AG10803 (cell line): Measurements from ENCODE around the gene ULBP2.
"Not testable (repeated sequence)": the region's sequence is repeated elsewhere in the genome, so short reads cannot be mapped to it uniquely, and the experiment has no call there.

ENCODE experiments used
- DNase-seq: peaks from one replicate; pipeline ENCODE4 v3.0.0; 2010; ENCODE audit warnings: low read depth
- H3K4me3 ChIP-seq: 2 replicates; pipeline ENCODE4 v1.5.1; 2011; ENCODE audit warnings: mild to moderate bottlenecking, low read length, control low read depth
- TF ChIP-seq, protein P1 (sequence below): conservative IDR thresholded peaks from 2 replicates; pipeline ENCODE4 v1.5.1; 2011; ENCODE audit warnings: mild to moderate bottlenecking, low read length, control low read depth, inconsistent platforms

Gene ULBP2

DNA sequence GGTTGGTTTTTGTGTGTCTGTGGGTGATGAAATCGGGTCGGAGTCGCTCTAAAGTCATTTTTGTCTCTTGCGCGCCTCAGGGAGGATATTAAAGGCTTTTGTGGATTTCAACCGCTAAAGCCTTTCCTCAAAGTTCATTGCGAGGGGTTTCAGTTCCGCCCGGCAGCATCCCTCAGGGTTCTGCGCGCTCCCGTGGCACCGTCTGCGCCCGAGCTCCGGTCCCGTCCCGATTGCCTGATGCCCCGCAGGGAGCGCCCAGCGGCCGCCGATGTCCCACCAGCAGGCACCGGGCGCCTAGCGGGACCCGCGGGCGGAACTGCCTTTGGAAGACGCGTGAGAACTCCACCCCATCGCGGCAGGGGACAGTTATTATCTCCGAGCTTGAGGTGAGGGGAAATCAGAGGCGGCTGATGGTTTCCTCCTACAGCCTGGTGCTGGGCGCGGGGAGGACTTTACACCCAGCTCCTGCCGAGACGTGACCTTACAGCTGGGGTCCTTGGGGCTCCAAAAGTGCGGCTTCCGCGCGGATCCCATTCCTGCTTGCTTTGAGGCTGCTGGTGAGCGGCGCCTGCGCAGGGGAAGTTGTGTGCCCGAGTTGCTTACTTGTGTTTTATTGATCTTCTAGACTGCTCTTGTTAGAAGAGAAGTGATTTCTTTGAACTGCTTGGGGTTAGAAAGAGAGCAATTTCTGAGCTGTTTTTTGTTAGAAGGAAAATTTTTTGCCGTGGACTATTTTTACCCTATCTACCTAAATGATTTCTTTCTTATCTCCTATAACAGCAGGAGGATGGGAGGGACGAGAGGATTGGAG, 49.1 kb downstream of the ULBP2 start:
- TF ChIP-seq, protein P1, sequence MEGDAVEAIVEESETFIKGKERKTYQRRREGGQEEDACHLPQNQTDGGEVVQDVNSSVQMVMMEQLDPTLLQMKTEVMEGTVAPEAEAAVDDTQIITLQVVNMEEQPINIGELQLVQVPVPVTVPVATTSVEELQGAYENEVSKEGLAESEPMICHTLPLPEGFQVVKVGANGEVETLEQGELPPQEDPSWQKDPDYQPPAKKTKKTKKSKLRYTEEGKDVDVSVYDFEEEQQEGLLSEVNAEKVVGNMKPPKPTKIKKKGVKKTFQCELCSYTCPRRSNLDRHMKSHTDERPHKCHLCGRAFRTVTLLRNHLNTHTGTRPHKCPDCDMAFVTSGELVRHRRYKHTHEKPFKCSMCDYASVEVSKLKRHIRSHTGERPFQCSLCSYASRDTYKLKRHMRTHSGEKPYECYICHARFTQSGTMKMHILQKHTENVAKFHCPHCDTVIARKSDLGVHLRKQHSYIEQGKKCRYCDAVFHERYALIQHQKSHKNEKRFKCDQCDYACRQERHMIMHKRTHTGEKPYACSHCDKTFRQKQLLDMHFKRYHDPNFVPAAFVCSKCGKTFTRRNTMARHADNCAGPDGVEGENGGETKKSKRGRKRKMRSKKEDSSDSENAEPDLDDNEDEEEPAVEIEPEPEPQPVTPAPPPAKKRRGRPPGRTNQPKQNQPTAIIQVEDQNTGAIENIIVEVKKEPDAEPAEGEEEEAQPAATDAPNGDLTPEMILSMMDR, result no peak
- H3K4me3 ChIP-seq, result peak overlapping the region; percentile 36
- DNase-seq, result peak; percentile 5

DNA sequence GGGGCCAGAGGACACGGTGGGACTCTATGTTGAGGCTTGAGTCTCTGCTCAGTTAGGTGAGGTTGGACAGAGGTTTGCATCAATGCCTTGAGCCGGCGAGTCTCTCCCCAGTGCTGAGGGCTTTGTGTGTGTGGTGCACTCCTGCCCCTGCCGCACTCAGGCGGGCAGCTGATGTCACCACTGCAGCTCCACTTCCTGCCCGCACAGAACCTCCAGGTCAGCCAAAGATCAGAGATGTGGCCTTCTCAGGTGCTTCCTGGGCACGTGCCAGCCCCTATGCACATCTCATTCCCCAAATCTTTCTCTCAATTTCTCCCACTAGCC, 49.6 kb downstream of the ULBP2 start:
- DNase-seq, H3K4me3 ChIP-seq: not testable (repeated sequence)

DNA sequence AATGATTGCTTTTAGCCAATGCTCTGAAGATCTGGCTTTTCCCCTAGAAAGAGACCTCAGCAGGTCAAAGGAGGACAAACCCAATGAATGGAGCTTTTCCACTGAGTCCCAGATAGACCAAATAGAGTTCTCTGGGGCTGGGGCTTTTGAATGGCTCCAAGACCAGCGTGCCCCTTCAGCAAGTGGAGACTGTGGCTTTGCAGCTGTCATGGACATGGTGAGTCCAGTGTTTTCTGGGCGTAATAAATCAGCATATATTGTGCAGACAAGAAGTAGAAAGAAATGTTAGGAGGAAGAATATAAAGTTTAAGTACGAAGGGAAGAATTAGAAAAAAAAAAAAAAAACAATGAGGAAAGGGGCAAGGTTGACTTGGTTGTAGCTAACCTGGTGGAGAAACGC, 50.0 kb downstream of the ULBP2 start:
- H3K4me3 ChIP-seq, result no peak overlapping the region
- TF ChIP-seq, protein P1, result no peak
- DNase-seq, result no peak

DNA sequence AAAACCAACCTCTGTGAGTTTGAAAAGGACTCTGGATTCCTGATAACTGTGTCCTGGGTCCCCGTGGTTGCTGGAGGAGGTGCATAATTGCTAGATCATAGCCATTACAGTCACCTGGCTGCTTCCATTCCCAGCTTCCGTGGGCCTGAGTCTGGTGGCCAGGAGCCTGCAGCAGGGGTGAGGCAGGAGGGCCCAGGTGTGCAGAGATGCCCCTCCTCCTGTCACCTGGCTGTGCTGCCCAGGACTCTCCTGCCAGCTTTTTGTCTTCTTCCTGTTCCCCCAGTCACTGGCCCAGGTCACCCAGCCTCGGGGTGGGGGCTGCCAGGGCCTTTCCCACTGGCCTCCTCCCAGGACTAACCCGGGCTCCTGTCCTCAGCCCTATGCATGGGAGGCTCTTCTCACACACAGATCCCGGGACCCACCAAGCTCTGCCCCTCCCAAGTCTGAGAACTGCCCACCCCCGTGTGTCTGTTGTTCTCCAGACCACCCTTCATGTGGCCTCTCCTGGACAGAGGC, 53.5 kb downstream of the ULBP2 start:
- no peak overlapping the region for H3K4me3 ChIP-seq
- no peak for DNase-seq
- TF ChIP-seq, protein P1, result no peak

DNA sequence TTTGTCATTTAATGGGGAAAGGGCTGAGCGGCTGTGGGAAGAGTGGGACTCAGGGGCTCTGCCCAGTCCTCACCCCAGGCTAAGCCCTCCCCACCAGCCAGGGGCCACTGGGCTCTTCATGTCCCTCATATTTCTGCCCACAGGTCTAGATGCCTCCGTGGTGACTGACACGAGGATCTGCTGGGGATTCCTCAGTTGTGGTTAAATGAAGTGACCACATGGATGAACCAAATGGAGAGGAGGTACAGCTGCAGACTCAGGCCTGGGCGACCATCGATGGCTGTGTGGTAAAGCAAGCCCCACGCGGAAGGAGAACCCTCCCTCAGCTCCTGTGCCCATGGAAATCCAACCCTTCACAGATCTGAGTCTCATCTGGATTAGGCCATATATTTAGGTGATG, 54.2 kb downstream of the ULBP2 start:
- no peak for DNase-seq
- no peak overlapping the region for H3K4me3 ChIP-seq
- TF ChIP-seq, protein P1, result no peak
